ENCODE results near the gene ZNF684.

ZNF684 gene

GRCh38 chr1:40575336-40575735 lies 43.9 kb downstream of the ZNF684 start:
- DNase-seq = no peak

GRCh38 chr1:40582116-40582515 lies 50.7 kb downstream of the ZNF684 start:
- DNase-seq = no peak

DNA sequence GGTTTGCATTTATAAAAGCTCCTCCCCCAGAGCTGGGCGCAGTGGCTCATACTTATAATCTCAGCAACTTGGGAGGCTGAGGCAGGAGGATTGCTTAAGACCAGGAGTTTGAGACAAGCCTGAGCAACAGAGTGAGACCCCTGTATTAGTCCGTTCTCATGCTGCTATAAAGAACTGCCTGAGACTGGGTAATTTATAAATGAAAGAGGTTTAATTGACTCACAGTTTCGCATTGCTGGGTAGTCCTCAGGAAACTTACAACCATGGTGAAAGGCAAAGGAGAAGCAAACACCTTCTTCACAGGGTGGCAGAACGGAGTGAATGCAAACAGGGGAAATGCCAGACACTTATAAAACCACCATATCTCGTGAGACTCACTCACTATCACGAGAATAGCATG lies 52.5 kb downstream of the ZNF684 start:
- no peak for DNase-seq

DNA sequence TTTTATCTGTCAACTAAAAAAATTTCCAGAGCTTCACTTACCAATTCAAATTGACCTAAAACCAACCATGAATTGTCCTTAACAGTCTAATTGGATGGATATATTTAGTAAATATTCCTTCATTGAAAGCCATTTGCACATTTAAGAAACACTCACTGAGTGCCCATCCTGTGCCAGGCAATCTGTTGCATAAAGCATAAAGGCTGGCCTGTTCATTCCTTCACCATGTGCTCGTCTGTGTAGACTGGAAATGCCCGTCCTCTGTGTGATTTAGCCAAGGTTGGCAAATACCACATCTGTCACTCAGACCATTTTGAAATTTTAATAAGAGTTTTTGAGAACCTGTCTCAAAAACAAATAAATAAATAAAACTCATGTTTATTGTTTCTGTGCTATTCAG lies 57.1 kb downstream of the ZNF684 start:
- peak in 1 of 2 experiments; percentile 11 for DNase-seq

DNA sequence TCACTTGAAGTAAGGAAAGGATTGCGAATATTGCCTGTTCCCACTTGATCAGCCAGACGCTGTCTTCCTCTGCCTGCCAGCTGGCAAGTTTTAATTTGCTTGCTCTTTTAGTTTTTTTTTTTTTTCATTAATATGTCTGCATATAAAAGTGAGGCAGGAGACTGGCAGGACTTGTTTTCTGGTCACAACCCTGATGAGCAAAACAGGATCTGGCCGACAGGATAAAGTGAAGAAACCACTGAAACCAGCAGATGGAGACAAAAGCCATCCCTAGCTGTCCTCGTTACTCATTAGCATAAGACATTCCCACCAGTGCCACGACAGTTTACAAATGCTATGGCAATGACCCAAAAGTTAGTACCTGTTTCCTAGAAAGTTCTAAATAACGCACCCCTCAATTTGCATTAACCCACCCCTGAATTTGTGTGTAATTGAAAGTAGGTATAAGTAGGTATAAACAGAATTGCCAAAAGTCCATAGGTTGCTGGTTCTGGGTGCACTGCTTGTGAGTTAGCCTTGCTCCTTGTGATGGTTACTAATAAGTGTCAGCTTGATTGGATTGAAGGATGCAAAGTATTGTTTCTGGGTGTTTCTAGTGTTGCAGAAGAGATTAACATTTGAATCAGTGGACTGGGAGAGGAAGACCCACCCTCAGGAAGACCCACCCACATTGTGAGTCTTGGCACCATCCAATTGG lies 60.8 kb downstream of the ZNF684 start:
- DNase-seq = peak; percentile 13 to 57

GRCh38 chr1:40593449-40594186 lies 62.2 kb downstream of the ZNF684 start:
- no peak for DNase-seq

GRCh38 chr1:40594187-40594531 lies 62.7 kb downstream of the ZNF684 start:
- DNase-seq = no peak

DNA sequence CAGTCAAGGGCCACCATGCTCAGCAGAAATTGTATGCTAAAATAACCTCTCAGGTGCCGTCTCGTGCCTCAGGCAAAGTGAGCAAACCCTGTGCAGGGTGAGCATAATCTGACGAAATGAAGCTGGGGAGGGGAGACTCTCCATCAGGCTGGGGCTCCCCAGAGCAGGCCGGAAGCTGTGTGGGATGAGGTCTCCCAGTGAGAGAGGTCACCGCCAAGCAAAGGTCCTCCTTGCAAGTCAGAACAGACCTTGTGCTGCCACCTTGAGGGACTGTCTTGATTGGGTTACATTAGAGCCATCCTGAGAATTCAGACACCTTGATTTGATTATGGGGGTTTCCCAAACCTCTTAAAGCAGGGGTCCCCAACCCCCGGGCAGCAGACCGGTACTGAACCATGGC lies 64.2 kb downstream of the ZNF684 start:
- DNase-seq = no peak

All from NCI-H446 (cell line).